CD4-positive, alpha-beta memory T cell (primary cell): Measurements from ENCODE around the gene PSMG3. TPM values are rescaled to one million over a fixed set of nuclear protein-coding genes. Genes with fewer than 3 reads are reported as not detected.

Experiments
- CTCF ChIA-PET: fragments of 350-600 bp; sonication (Branson Sonifier 250); formaldehyde crosslinking; loops from one replicate; lab custom pipeline; 2021; ENCODE audit warnings: inconsistent platforms; ENCODE audit not compliant: partially characterized antibody; lab: Charles Lee
- POLR2A ChIA-PET: fragments of 350-600 bp; sonication (Branson Sonifier 250); formaldehyde crosslinking; loops from one replicate; lab custom pipeline; 2021; ENCODE audit not compliant: partially characterized antibody; lab: Charles Lee
- DNase-seq, 5 donors: peaks; one replicate each; pipeline versions ENCODE4 v3.0.0 to v3.0.0-alpha.2; 2020 to 2022; ENCODE audit warnings: mixed read lengths in 1 of 5
- H3K27ac ChIP-seq: one replicate; pipeline ENCODE4 v1.7.0; 2013; ENCODE audit warnings: low read depth, low read length
- H3K27me3 ChIP-seq: 2 replicates; pipeline ENCODE4 v1.7.0; 2013; ENCODE audit warnings: mild to moderate bottlenecking, low read length, moderate library complexity; ENCODE audit not compliant: insufficient read depth
- H3K36me3 ChIP-seq: 2 replicates; pipeline ENCODE4 v1.7.0; 2013; ENCODE audit warnings: mild to moderate bottlenecking, low read length, moderate library complexity; ENCODE audit not compliant: insufficient read depth
- H3K4me1 ChIP-seq: 2 replicates; pipeline ENCODE4 v1.7.0; 2013; ENCODE audit warnings: mild to moderate bottlenecking, low read length, moderate library complexity; ENCODE audit not compliant: insufficient read depth
- H3K4me3 ChIP-seq, 2 donors: one replicate each; pipeline ENCODE4 v1.7.0; 2013; ENCODE audit warnings: low read length in 2 of 2, mild to moderate bottlenecking in 1 of 2
- H3K9me3 ChIP-seq, 2 donors: one replicate each; pipeline ENCODE4 v1.7.0; 2013; ENCODE audit warnings: low read length in 2 of 2, control low read depth in 1 of 2; ENCODE audit not compliant: control insufficient read depth in 1 of 2
- H3K27ac Mint-ChIP-seq, 7 donors: one replicate each; pipeline ENCODE4 v1.8.0; 2020 to 2021; ENCODE audit warnings: mixed read lengths in 7 of 7, mild to moderate bottlenecking in 6 of 7, inconsistent platforms in 3 of 7, moderate library complexity in 3 of 7
- H3K27me3 Mint-ChIP-seq, 2 donors: one replicate each; pipeline ENCODE4 v1.8.0; 2020 to 2021; ENCODE audit warnings: mixed read lengths in 2 of 2
- H3K36me3 Mint-ChIP-seq, 2 donors: one replicate each; pipeline ENCODE4 v1.8.0; 2020 to 2021; ENCODE audit warnings: mixed read lengths in 2 of 2, inconsistent platforms in 1 of 2, mild to moderate bottlenecking in 1 of 2
- H3K4me1 Mint-ChIP-seq, 4 donors: one replicate each; pipeline ENCODE4 v1.8.0; 2020 to 2021; ENCODE audit warnings: mixed read lengths in 4 of 4, mild to moderate bottlenecking in 1 of 4
- H3K4me3 Mint-ChIP-seq, 8 donors: one replicate each; pipeline ENCODE4 v1.8.0; 2020 to 2021; ENCODE audit warnings: mixed read lengths in 8 of 8, mild to moderate bottlenecking in 7 of 8, moderate library complexity in 6 of 8, inconsistent platforms in 3 of 8
- H3K9me3 Mint-ChIP-seq, 8 donors: one replicate each; pipeline ENCODE4 v1.8.0; 2020 to 2021; ENCODE audit warnings: mixed read lengths in 8 of 8, mild to moderate bottlenecking in 5 of 8, inconsistent platforms in 3 of 8, moderate library complexity in 1 of 8
- intact Hi-C: fragments of 100-400 bp; cut with micrococcal nuclease; formaldehyde crosslinking; loops from one replicate; pipeline ENCODE4 v1.15.1; 2023
- polyA plus RNA-seq, 2 donors: library from polyadenylated mRNA; unstranded; fragments of 300-500 nt; fragmentation: Illumina TruSeq; gene quantifications; one replicate each; pipeline ENCODE4 v1.2.3, GENCODE V29; 2021
- total RNA-seq, 2 experiments: library from RNA; stranded (reverse); gene quantifications; one replicate each; pipeline ENCODE4 v1.2.3, GENCODE V29; 2021

The PSMG3 gene
- total and polyA plus RNA-seq, 4 experiments from 2014 or later = 19.3 to 50.2 (median 30.9) TPM

DNA sequence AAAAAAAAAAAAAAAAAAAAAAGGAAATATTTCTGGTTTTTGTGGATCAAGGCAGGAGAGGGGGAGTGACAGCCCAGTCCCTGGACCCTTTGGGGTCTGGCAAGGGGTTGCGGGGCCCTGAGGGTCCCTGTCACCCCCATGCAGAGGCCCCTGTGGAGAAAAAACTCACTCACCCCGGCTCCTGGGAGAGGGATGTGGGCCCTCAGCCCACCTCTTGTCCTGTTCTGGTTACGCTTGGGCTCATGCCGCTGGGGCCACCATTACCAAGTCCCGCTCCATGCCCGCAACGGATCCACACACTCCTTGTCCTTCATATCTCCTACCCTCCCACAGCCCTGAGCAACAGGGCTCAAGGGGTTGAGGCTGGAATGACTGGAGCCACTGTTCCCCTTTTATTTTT, 12.8 kb downstream of the PSMG3 start:
- peaks cover 0 to 3% (median under 1%) of the 10 kb centered on the region in 4 donors for H3K4me1 Mint-ChIP-seq
- Histone ChIP-seq H3K27ac (no peak overlapping the region), H3K4me3 (no peak overlapping the region), H3K27me3 (no peaks in the 10 kb centered on the region), H3K4me1 (no peaks in the 10 kb centered on the region), H3K36me3 (no peaks in the 10 kb centered on the region), H3K9me3 (no peaks in the 10 kb centered on the region)
- H3K9me3 Mint-ChIP-seq = no peaks in the 10 kb centered on the region
- CTCF ChIA-PET = interaction anchor here (0.7 to 2.1 kb wide), 3 partner anchors 24 to 698 kb away, joined by 3 to 9 read pairs (median 4); no protein-coding TSS in a partner anchor
- H3K27me3 Mint-ChIP-seq = peaks cover 0 to 1% of the 10 kb centered on the region in 2 donors
- no peak overlapping the region for H3K4me3 Mint-ChIP-seq
- H3K27ac Mint-ChIP-seq = no peak overlapping the region
- H3K36me3 Mint-ChIP-seq = no peaks in the 10 kb centered on the region
- POLR2A ChIA-PET = no interaction called here
- intact Hi-C loops = no loop called here
- no peak for DNase-seq

GRCh38 chr7:1555813-1556543, 13.9 kb downstream of the PSMG3 start, which contains the start of gene TMEM184A:
Gene TMEM184A, minus strand, starts transcription at chr7:1556205. Its CDS starts 721 bp downstream, at chr7:1555484.
- no peaks in the 10 kb centered on the region for H3K4me1 ChIP-seq
- H3K27ac ChIP-seq = no peak within 1 kb of the TSS
- no peaks in the 10 kb centered on the region for H3K9me3 ChIP-seq
- H3K4me3 ChIP-seq = no peak within 1 kb of the TSS
- DNase-seq = peak in 4 of 5 donors; percentile 31 to 44 (median 41)
- H3K9me3 Mint-ChIP-seq = no peaks in the 10 kb centered on the region
- H3K27me3 Mint-ChIP-seq = peaks cover 0 to 1% of the 10 kb centered on the region in 2 donors
- intact Hi-C loops = loop anchor here (1.0 kb wide), 1 partner anchor 24 kb away; no protein-coding TSS in a partner anchor
- no peaks in the 10 kb centered on the region for H3K36me3 ChIP-seq
- ChIA-PET POLR2A (no interaction called here), CTCF (interaction anchor here (0.7 to 2.1 kb wide), 4 partner anchors 23 to 699 kb away, joined by 3 to 9 read pairs (median 4); partner anchors contain the start of gene INTS1)
- peak within 1 kb of the TSS in 1 of 7 donors; percentile 17 for H3K27ac Mint-ChIP-seq
- no peaks in the 10 kb centered on the region for H3K36me3 Mint-ChIP-seq
- H3K4me3 Mint-ChIP-seq = no peak within 1 kb of the TSS
- peaks cover 0 to 3% (median under 1%) of the 10 kb centered on the region in 4 donors for H3K4me1 Mint-ChIP-seq
- no peaks in the 10 kb centered on the region for H3K27me3 ChIP-seq

DNA sequence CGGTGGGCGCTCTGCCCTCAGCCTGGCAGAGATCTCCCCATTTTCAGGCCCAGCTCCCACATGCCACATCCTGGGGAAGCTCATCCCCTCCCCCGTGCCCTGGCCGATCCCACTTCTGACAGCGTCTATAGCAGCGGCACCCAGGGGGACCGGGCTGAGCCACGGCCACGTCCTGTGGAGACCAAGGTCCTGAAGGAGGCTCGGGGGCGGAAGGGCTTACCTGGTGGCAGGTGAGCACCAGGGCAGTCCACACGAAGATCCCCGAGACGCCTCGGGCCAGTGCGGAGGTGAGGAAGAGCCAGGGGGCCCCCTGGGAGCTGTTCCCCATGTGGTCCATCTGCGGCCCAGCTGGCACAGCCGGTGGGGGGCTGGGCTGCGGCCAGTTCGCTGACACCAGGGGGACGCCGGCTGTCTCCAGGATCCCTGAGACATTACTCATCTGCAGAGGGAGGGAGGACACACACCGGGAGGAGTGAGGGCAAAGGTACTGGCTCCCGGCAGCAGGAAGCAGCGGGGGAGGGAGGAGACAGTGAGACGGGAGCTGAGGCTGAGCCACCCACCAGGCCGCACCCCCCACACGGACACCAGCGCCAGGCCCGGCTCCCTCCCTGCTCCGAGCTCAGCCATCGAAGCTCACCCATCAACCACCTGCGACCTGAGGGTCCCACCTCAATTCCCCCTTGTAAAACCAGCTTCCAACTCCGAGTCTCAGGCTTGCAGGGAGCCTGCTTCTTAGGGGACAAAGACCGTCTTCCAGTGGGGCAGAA, 14.6 kb downstream of the PSMG3 start:
- Mint-ChIP-seq H3K4me1 (peaks cover 0 to 3% (median under 1%) of the 10 kb centered on the region in 4 donors), H3K27me3 (peaks cover 0 to 1% of the 10 kb centered on the region in 2 donors), H3K9me3 (no peaks in the 10 kb centered on the region), H3K27ac (peak overlapping the region in 1 of 7 donors; percentile 17), H3K4me3 (no peak overlapping the region), H3K36me3 (no peaks in the 10 kb centered on the region)
- no peak for DNase-seq
- Histone ChIP-seq H3K36me3 (no peaks in the 10 kb centered on the region), H3K4me1 (no peaks in the 10 kb centered on the region), H3K9me3 (no peaks in the 10 kb centered on the region), H3K27ac (no peak overlapping the region), H3K27me3 (no peaks in the 10 kb centered on the region), H3K4me3 (no peak overlapping the region)
- intact Hi-C loops = no loop called here
- ChIA-PET CTCF (interaction anchor here (0.9 to 2.1 kb wide), 4 partner anchors 13 to 51 kb away, joined by 3 to 9 read pairs (median 4); partner anchors contain the start of gene INTS1), POLR2A (interaction anchor here (0.8 kb wide), 1 partner anchor 19 kb away, joined by 3 read pairs; no protein-coding TSS in a partner anchor)

DNA sequence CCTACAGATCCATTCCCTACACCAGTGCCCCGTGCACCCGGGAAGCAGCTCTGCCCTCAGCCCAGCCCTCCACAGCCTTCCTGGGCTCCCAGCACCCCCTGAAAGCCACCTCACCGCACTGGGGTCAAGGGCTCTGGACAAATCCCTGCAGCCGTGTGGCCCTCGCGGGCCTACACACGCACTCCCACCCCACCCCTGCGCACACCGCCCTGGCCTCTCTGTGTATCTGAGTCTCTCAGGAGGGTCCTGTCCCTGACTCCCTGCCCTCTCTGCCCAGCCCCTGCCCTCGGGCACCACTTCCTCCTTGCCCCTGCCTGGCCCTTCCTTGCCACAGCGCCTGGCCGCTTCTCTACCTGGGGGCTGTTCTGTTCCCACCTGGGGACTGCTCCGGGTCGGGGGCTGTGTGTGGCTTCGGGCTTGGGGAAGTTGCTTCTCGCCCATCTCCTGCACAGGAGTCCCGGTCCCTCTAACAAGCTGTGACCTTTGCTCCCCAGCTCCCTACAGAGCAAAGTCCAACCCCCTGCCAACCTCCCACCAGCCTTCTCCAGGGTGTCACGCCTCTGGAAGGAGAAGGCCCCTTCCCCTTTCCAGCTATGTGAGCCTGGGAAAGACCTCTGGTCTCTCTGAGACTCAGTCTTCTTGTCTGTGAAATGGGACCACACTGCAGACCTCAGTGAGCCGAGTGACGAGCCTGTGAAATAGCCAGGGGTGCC, 15.3 kb downstream of the PSMG3 start:
- intact Hi-C loops = no loop called here
- no peak overlapping the region for H3K4me3 ChIP-seq
- H3K4me1 ChIP-seq = no peaks in the 10 kb centered on the region
- ChIA-PET POLR2A (interaction anchor here (0.6 to 0.9 kb wide), 4 partner anchors 9 to 22 kb away, joined by 3 to 6 read pairs (median 3); no protein-coding TSS in a partner anchor), CTCF (interaction anchor here (0.9 kb wide), 1 partner anchor 14 kb away, joined by 3 read pairs; no protein-coding TSS in a partner anchor)
- Mint-ChIP-seq H3K27ac (no peak overlapping the region), H3K9me3 (no peaks in the 10 kb centered on the region), H3K36me3 (no peaks in the 10 kb centered on the region), H3K27me3 (peaks cover 0 to 1% of the 10 kb centered on the region in 2 donors), H3K4me1 (peaks cover 0 to 3% (median under 1%) of the 10 kb centered on the region in 4 donors), H3K4me3 (no peak overlapping the region)
- no peaks in the 10 kb centered on the region for H3K36me3 ChIP-seq
- no peaks in the 10 kb centered on the region for H3K9me3 ChIP-seq
- DNase-seq = no peak
- no peaks in the 10 kb centered on the region for H3K27me3 ChIP-seq
- H3K27ac ChIP-seq = no peak overlapping the region

DNA sequence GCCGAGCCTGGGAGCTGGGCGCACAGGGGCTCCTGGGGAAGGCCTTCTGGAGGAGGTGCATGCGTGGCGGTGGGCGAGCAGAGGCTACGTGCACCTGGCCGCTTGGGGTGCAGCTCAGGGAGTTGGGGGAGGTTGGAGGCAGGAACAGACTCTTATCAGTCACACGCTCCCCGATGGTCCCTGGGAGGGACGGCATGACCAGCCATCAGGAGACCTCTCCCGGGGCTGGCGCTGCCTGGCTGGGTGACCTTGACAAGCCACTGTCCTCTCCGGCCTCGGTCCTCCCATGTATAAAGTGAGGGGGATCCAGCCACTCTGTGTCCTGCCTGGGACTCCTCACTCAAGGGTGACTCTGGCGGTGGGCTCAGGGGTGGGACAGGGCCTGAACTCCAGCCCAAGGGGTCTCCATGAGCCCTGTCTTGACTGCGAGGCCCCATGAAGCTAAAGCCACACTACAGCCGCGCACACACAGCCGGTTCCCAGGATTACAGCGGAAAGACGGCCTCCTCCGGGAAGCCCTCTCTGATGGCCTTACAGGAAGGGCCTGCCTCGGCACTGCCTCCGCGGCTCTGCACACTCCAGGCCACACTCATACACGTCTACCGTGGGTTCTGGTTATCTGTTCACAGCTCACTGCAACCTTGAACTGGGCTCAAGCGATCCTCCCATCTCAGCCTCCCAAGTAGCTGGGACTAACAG, 16.2 kb downstream of the PSMG3 start:
- Histone ChIP-seq H3K27ac (no peak overlapping the region), H3K4me1 (no peaks in the 10 kb centered on the region), H3K4me3 (no peak overlapping the region), H3K36me3 (no peaks in the 10 kb centered on the region), H3K27me3 (no peaks in the 10 kb centered on the region), H3K9me3 (no peaks in the 10 kb centered on the region)
- Mint-ChIP-seq H3K4me3 (no peak overlapping the region), H3K27ac (peak overlapping the region in 2 of 7 donors; percentile 16 to 30), H3K9me3 (peaks cover 0 to 2% (median 0%) of the 10 kb centered on the region in 8 donors), H3K27me3 (peaks cover 0 to 1% of the 10 kb centered on the region in 2 donors), H3K36me3 (no peaks in the 10 kb centered on the region), H3K4me1 (peaks cover 3 to 5% (median 4%) of the 10 kb centered on the region in 4 donors)
- intact Hi-C loops = no loop called here
- POLR2A ChIA-PET = interaction anchor here (0.6 to 0.9 kb wide), 2 partner anchors 8 to 21 kb away, joined by 3 to 6 read pairs; no protein-coding TSS in a partner anchor
- no peak for DNase-seq
- CTCF ChIA-PET = no interaction called here

GRCh38 chr7:1552200-1552599, 17.6 kb downstream of the PSMG3 start:
- no peak for DNase-seq
- no peaks in the 10 kb centered on the region for H3K27me3 ChIP-seq
- no peak overlapping the region for H3K27ac ChIP-seq
- Mint-ChIP-seq H3K4me1 (peaks cover 4 to 8% (median 5%) of the 10 kb centered on the region in 4 donors), H3K27me3 (no peaks in the 10 kb centered on the region), H3K27ac (no peak overlapping the region), H3K4me3 (no peak overlapping the region), H3K36me3 (no peaks in the 10 kb centered on the region), H3K9me3 (peaks cover 0 to 3% (median 0%) of the 10 kb centered on the region in 8 donors)
- H3K36me3 ChIP-seq = no peaks in the 10 kb centered on the region
- intact Hi-C loops = no loop called here
- no peaks in the 10 kb centered on the region for H3K4me1 ChIP-seq
- no peaks in the 10 kb centered on the region for H3K9me3 ChIP-seq
- POLR2A ChIA-PET = no interaction called here
- CTCF ChIA-PET = no interaction called here
- no peak overlapping the region for H3K4me3 ChIP-seq
